NCI-H82 (cell line): ENCODE measurements around the gene CTBP2.

Experiments used
- DNase-seq: peaks from one replicate; lab custom pipeline; 2025; lab: John Stamatoyannopoulos, UW

CTBP2 gene

DNA sequence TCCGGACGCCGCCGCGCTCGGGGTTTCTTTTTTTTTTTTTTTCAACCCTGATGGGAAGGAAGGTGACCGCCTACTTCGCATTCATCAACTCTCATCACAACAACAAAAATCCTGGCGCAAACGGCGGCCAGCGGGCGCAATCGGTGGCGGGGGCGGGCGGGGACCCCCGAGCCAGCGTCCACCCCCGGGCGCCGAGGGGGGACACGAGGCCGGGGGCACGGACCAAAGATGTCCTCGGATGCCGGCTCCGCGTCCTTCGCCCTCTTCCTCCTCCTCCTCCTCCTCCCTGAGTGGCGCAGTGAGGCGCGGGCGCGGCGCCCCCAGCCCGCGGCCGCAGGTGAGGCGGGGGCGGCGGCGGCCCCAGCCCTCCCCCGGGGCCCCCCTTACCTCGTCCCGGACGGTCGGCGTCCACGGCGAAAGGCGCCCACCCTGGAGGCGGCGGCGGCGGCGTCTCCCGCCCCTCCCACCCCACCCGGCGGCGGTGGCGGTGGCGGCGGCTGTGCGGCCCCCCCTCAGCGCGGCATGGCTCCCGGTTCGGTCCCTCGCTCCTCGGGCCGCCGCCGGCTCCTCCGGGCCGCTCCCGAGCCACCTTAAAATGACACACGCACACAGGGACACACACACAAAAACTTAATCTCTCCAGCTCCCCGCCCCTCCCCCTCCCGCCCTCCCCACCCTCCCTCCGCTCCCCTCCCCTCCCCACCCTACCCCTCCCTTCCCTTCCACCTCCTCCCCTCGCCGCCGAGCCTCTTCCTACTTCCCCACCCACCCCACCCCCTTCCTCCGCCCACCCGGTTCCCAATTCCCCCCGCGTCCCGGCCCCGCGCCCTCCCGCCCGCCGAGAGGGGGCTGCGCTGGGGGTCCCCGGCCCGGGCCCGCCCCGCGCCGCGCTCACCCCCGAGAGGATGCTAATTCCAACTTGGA lies at the start of gene CTBP2:
Gene CTBP2, minus strand, starts transcription at position 632 of the 924 bp plus-strand sequence.
- DNase-seq = peak; percentile 87

- DNase-seq = no peak
Measured at GRCh38 chr10:125209591-125210355, 49.4 kb upstream of the CTBP2 start.

DNA sequence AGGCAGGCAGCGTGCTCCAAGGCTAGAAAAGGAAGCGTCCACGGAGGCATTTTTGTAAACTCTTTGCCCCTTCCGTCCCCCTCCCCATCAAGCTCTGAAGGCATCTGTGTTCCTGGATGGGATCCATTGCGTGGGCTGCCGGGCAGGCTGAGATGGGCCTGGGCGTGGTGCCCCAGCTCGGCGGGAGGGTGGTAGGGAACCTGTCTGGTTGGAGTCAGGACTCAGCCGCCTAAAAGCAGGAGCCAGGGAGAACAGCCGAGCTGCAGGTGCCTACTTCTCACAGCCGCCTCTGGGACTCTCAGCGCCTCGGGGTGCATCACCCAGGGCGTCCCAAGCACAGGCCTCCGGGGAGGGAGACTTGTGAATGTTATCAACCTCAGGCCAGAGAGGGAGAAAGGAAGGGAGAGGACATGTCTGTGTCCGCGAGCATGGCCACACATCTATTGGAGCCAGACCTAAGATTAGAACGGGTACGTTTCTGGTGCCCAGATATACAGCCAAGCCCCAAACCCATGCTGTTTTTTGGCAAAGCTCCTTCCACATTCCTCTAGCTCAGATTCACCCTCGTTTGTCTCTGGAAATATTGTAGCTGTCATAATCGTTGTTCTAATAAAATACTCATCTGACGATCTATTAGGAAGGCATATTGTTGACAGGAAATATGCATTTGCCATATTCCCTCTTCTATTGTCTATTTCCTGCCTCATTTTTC lies 48.6 kb upstream of the CTBP2 start:
- no peak for DNase-seq

GRCh38 chr10:125206623-125207022 lies 46.3 kb upstream of the CTBP2 start:
- DNase-seq = no peak

DNA sequence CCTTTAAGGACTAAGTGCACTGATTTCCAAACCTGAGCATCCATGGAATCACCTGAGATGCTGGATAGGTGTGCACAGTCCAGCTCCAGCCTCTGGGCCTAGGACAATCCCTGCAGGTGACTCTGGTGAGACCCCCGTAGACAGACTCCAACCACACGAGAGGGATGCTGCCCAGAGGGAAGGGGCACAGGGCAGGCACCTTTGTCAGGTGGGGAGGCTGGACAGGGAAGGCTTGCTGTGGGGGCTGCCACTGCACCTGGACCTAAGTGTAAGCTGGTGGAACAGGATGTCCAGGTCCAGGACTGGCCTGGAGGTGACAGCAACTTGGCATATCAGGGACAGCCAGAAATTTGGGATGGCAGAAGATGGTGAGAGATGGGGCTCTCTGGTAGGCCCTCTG lies 45.1 kb upstream of the CTBP2 start:
- no peak for DNase-seq

GRCh38 chr10:125204400-125204799 lies 44.0 kb upstream of the CTBP2 start:
- no peak for DNase-seq

DNA sequence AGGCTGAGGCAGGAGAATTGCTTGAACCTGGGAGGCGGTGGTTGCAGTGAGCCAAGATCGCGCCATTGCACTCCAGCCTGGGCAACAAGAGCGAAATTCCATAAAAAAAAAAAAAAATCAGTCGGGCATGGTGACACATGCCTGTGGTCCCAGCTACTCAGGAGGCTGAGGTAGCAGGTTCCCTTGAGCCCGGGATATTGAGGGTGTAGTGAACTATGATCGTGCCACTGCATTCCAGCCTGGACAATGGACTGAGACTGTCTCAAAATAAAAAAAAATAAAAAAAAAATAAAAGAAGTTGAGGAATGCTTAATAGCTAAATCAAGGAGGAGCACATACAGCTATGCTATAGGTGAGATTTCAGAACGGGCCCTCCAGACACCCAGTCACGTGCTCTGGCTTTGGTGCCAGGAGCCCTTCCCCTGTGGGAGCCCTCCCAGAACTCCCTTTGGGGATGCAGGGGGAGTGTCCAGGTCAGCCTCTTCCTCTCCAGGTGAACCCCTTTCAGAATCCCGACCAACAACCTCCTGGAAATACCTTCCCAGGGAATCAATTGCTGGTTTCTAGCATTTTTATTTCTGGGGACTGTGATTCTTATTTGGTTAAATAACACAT lies 42.9 kb upstream of the CTBP2 start:
- DNase-seq = no peak

GRCh38 chr10:125201791-125202622 lies 41.6 kb upstream of the CTBP2 start:
- no peak for DNase-seq

GRCh38 chr10:125201108-125201524 lies 40.8 kb upstream of the CTBP2 start:
- DNase-seq = no peak

GRCh38 chr10:125200396-125200795 lies 40.0 kb upstream of the CTBP2 start:
- no peak for DNase-seq

DNA sequence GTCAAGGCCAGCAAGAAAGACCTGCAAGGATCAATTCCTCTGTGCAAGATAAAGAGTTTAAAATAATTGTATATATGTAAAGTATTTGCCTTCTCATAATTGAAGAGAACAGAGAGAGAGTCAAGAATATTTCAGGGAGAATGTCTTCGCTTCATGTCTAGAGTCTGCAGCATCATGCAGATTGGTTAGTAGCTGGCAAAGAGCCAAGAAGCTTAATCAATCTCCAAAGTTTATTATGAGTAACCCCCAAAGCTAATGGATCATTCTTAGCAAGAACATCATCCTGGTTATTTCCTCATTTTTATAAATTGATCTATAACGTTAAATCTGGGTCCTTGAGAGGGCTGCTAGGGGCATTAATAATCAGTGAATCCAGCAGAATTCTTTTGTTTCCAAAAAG lies 38.9 kb upstream of the CTBP2 start:
- peak; percentile 10 for DNase-seq

GRCh38 chr10:125194814-125195213 lies 34.5 kb upstream of the CTBP2 start:
- DNase-seq = no peak

DNA sequence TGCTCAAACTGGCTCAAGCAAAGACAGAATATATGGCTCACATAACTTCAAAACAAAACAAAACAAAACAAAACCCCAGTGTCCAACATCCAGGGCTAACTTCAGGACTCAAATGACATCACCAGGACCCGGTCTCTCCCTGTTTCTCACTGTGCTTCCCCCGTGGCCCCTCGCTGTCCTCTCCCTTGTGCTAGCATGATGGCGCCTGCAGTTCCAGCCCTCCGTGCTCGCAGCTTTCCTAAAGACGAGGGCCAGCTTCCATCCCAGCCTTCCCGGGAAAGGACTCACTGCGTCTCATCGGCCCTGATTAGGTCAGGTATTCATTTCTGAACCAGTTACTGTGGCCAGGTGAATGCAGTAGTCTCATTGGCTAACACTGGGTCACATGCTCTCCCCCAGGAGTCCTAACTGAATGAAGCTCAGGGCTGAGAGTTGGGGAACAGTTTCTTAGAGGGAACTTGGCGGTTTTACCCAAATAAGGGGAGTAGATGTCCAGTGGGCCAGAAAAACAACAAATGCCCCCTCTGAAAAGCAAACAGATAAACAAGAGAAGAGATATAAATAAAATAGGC lies 33.0 kb upstream of the CTBP2 start:
- no peak for DNase-seq

GRCh38 chr10:125192620-125193019 lies 32.3 kb upstream of the CTBP2 start:
- no peak for DNase-seq

DNA sequence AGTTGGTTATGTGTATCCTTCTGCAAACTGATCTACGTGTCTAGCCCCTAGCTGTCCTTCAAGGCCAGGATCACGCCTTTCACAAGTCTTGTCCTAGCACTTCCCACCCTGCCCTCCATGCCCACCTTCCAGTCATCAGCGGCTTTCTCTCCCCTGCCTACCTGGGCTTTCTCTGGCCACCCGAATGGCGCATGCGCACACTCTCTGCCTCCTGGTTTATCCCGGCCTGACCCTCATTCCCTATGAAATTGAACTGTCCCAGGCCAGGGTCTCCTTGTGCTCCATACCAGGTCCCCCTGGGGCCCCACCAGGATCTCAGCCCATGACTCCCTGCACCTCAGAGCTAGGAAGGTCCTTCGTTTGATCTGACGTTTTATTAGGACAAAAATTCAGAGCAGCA lies 31.6 kb upstream of the CTBP2 start:
- DNase-seq = no peak

DNA sequence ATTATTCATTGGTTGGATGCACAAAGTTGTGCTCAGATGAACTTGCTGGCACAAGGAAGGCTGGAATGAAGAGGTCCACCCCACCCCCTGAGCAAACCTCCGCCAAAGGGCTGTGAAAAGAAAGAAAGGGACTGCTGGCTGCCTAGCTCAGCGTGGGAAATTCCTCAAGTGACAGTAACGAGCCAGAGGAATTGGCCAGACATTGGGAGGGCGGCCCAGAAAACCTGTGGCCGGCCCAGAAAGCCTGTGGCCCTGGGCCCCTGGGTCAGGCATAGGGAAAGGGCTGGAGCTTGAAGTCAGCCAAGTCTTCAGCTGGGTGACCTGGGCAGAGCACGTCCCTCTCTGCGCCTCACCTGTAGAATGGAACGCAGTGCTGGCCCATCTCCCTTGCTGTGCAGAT lies 30.6 kb upstream of the CTBP2 start:
- DNase-seq = no peak

DNA sequence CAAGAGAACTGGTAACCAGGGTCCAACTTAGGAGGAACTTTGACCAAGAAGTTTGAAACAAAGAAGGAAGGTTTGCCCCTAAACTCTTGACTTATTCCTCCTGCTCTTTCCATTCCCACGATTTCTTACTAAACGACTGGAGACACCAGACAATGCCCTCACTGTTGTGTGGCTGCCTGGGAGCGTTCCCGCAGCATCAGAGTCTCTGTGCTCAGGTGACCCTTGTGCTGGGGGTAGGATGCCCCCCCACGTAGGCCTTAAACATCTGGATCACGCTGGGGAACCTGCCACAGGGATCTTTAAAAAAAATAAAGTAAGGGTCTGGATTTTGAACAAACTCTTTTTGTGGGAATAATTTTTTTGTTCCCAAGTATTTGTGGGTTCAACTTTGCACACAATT lies 30.1 kb upstream of the CTBP2 start:
- no peak for DNase-seq

DNA sequence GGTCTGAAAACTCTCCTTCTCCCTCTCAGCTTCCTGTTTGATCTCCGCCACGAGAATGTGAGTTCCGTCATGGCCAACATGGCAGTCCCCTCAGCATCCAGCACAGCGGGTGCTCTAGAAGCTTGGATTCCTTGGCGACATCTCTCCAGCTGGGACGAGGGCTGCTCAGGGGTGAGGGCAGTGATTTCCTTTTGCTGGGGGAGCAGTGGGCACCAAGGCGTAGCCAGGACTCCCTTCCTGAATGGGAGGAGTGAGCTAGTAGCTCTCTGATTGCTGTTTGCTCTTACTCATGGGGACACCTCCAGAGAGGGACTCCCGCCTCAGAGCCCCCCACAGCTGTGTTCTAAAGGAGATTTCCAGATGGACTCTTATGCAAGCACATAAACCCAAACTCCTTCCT lies 28.8 kb upstream of the CTBP2 start:
- DNase-seq = no peak

DNA sequence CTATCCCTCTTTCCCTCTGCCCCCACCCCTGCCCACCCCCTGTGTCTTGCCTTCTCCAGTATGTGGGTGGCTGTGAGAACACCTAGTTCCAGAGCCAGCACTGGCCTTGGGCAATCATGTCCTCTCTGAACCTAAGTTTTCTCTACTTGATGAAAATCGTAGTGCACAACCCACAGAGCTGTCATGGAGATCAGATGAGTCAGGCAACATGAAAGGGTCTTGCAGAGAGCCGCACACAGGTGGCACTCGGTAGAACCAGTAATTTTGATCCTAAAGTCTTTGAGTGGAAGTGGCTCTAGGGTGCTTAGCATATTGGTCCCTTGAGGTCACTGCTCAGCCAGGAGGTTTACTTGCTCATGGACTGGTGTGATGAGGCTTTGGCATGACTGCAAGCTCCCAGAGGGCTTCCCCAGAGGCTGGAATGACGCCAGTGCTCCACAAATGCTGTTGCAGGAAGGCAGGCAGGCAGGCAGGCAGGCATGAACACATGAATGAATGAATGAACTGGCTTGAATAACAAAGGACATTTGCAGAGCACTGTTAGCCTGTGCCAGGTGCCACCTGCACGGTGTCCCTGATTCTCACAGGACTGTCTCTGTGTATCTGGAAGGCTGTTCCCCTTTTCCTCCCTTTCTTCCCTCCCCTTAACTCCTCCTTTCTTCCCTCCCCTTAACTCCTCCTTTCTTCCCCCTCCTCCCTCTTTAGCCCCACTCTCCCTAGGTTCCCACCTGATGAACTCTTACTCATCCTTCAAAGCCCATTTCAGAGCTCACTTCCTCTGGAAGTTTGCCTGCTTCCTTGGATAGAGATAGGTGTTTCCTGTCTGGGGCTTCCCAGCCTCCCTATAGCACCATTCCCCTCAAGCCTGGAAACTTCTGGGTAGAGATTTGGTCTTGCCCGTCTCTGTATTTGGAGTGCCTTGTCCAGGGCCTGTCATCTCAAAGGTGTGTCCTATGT lies 27.2 kb upstream of the CTBP2 start:
- no peak for DNase-seq
